ENCODE data around the gene ACTA1. TPM values are rescaled to one million over a fixed set of nuclear protein-coding genes. Genes with fewer than 3 reads are reported as not detected.

The ACTA1 gene

GRCh38 chr1:229384822-229385221 is 49.1 kb downstream of the ACTA1 start:
- peaks cover 0 to 25% (median 0%) of the 10 kb centered on the region in 3 experiments for H3K27me3 ChIP-seq (ENCODE audit: control insufficient read depth in 3 of 3, insufficient read depth in 3 of 3, low read depth in 1 of 3, low read length in 3 of 3)
- H3K18ac ChIP-seq (ENCODE audit: low read length) = no peak overlapping the region
- no peaks in the 10 kb centered on the region for H3K9me3 ChIP-seq (replicated peaks in 1 of 2; ENCODE audit: control insufficient read depth in 2 of 2, insufficient read depth in 1 of 2, low read depth in 1 of 2, low read length in 2 of 2)
- H2BK120ac ChIP-seq (ENCODE audit: low read depth, low read length) = no peak overlapping the region
- H3K36me3 ChIP-seq (replicated peaks in 1 of 2; ENCODE audit: control insufficient read depth in 2 of 2, insufficient read depth in 2 of 2, low read length in 2 of 2) = no peaks in the 10 kb centered on the region
- H2AK5ac ChIP-seq (ENCODE audit: low read depth, low read length) = no peak overlapping the region
- no peak overlapping the region for H2BK12ac ChIP-seq (ENCODE audit: low read length)
- no peak overlapping the region for H3K9ac ChIP-seq (ENCODE audit: low read depth, low read length, poor library complexity)
- H3K4me2 ChIP-seq (ENCODE audit: insufficient read depth, low read length, poor library complexity, severe bottlenecking) = no peak overlapping the region
- no peak overlapping the region for H3K4ac ChIP-seq (ENCODE audit: low read length)
- no peak overlapping the region for H3K14ac ChIP-seq (ENCODE audit: low read length)
- no peak overlapping the region for H3K23ac ChIP-seq (ENCODE audit: low read depth, low read length, poor library complexity)
- H3K4me3 ChIP-seq (ENCODE audit: low read length in 2 of 2) = no peak overlapping the region
- no peak overlapping the region for H4K91ac ChIP-seq (ENCODE audit: low read depth, low read length, poor library complexity)
- H4K8ac ChIP-seq (ENCODE audit: low read depth, low read length) = no peak overlapping the region
- H3K4me1 ChIP-seq (ENCODE audit: control insufficient read depth in 2 of 2, insufficient read depth in 1 of 2, low read depth in 1 of 2, low read length in 2 of 2) = peaks cover 0 to 6% of the 10 kb centered on the region in 2 donors
- no CpG with 5 or more reads among the region's 7 CpGs for WGBS, 2 donors (ENCODE audit: extremely low coverage in 2 of 2, insufficient read length in 2 of 2, insufficient replicate concordance in 1 of 2)
- DNase-seq (ENCODE audit: low spot score) = no peak
- no peak overlapping the region for H2BK15ac ChIP-seq (ENCODE audit: low read length)
- H2AFZ ChIP-seq (ENCODE audit: low read length) = no peak overlapping the region
- H3K27ac ChIP-seq (replicated peaks; ENCODE audit: low read length) = no peak overlapping the region
- no peak overlapping the region for H2BK5ac ChIP-seq (ENCODE audit: low read length)
- no peaks in the 10 kb centered on the region for H3K79me1 ChIP-seq (ENCODE audit: low read depth, low read length)

- Histone ChIP-seq H2AFZ (ENCODE audit: low read length) (no peak overlapping the region), H3K18ac (ENCODE audit: low read length) (no peak overlapping the region), H2BK5ac (ENCODE audit: low read length) (no peak overlapping the region), H4K8ac (ENCODE audit: low read depth, low read length) (no peak overlapping the region), H3K27me3 (ENCODE audit: control insufficient read depth in 3 of 3, insufficient read depth in 3 of 3, low read depth in 1 of 3, low read length in 3 of 3) (peaks cover 0 to 23% (median 0%) of the 10 kb centered on the region in 3 experiments), H3K79me1 (ENCODE audit: low read depth, low read length) (no peaks in the 10 kb centered on the region), H3K4me1 (ENCODE audit: control insufficient read depth in 2 of 2, insufficient read depth in 1 of 2, low read depth in 1 of 2, low read length in 2 of 2) (peaks cover 0 to 9% of the 10 kb centered on the region in 2 donors), H3K9ac (ENCODE audit: low read depth, low read length, poor library complexity) (no peak overlapping the region), H3K4ac (ENCODE audit: low read length) (no peak overlapping the region), H3K14ac (ENCODE audit: low read length) (no peak overlapping the region), H3K36me3 (replicated peaks in 1 of 2; ENCODE audit: control insufficient read depth in 2 of 2, insufficient read depth in 2 of 2, low read length in 2 of 2) (no peaks in the 10 kb centered on the region), H2BK120ac (ENCODE audit: low read depth, low read length) (no peak overlapping the region), H3K27ac (replicated peaks; ENCODE audit: low read length) (no peak overlapping the region), H2BK15ac (ENCODE audit: low read length) (no peak overlapping the region), H2BK12ac (ENCODE audit: low read length) (no peak overlapping the region), H3K4me2 (ENCODE audit: insufficient read depth, low read length, poor library complexity, severe bottlenecking) (no peak overlapping the region), H3K23ac (ENCODE audit: low read depth, low read length, poor library complexity) (no peak overlapping the region), H3K4me3 (ENCODE audit: low read length in 2 of 2) (no peak overlapping the region), H3K9me3 (replicated peaks in 1 of 2; ENCODE audit: control insufficient read depth in 2 of 2, insufficient read depth in 1 of 2, low read depth in 1 of 2, low read length in 2 of 2) (no peaks in the 10 kb centered on the region), H2AK5ac (ENCODE audit: low read depth, low read length) (no peak overlapping the region), H4K91ac (ENCODE audit: low read depth, low read length, poor library complexity) (no peak overlapping the region)
- no peak for DNase-seq (ENCODE audit: low spot score)
- no CpG with 5 or more reads among the region's 5 CpGs for WGBS, 2 donors (ENCODE audit: extremely low coverage in 2 of 2, insufficient read length in 2 of 2, insufficient replicate concordance in 1 of 2)
Measured at GRCh38 chr1:229383961-229384360, 49.9 kb downstream of the ACTA1 start.

DNA sequence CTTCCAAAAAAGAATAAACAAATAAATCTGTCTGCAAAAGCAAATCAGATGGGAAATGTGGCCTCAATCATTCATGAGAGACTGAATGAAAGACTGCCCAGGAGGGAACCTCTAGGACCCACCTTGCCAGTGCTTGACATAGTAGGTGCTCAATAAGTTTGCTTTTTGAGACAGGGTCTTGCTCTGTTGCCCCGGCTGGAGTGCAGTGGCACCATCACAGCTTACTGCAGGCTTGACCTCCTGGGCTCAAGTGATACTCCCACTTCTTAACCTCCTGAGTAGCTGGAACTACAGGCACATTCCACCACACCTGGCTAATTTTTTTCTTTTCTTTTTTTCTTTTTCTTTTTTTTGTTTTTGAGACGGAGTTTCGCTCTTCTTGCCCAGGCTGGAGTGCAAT is 50.7 kb downstream of the ACTA1 start:
- no peak overlapping the region for H3K18ac ChIP-seq (ENCODE audit: low read length)
- no peak overlapping the region for H2AFZ ChIP-seq (ENCODE audit: low read length)
- H3K27me3 ChIP-seq (ENCODE audit: control insufficient read depth in 3 of 3, insufficient read depth in 3 of 3, low read depth in 1 of 3, low read length in 3 of 3) = peaks cover 0 to 23% (median 0%) of the 10 kb centered on the region in 3 experiments
- no peak overlapping the region for H3K23ac ChIP-seq (ENCODE audit: low read depth, low read length, poor library complexity)
- H2BK5ac ChIP-seq (ENCODE audit: low read length) = no peak overlapping the region
- H2BK15ac ChIP-seq (ENCODE audit: low read length) = no peak overlapping the region
- peaks cover 0 to 9% of the 10 kb centered on the region in 2 donors for H3K4me1 ChIP-seq (ENCODE audit: control insufficient read depth in 2 of 2, insufficient read depth in 1 of 2, low read depth in 1 of 2, low read length in 2 of 2)
- no peak overlapping the region for H3K4me3 ChIP-seq (ENCODE audit: low read length in 2 of 2)
- H3K9ac ChIP-seq (ENCODE audit: low read depth, low read length, poor library complexity) = no peak overlapping the region
- H3K4ac ChIP-seq (ENCODE audit: low read length) = no peak overlapping the region
- H4K8ac ChIP-seq (ENCODE audit: low read depth, low read length) = no peak overlapping the region
- H3K27ac ChIP-seq (replicated peaks; ENCODE audit: low read length) = no peak overlapping the region
- H3K4me2 ChIP-seq (ENCODE audit: insufficient read depth, low read length, poor library complexity, severe bottlenecking) = no peak overlapping the region
- no peaks in the 10 kb centered on the region for H3K36me3 ChIP-seq (replicated peaks in 1 of 2; ENCODE audit: control insufficient read depth in 2 of 2, insufficient read depth in 2 of 2, low read length in 2 of 2)
- no peaks in the 10 kb centered on the region for H3K79me1 ChIP-seq (ENCODE audit: low read depth, low read length)
- no peak overlapping the region for H3K14ac ChIP-seq (ENCODE audit: low read length)
- H2AK5ac ChIP-seq (ENCODE audit: low read depth, low read length) = no peak overlapping the region
- WGBS, 2 donors (ENCODE audit: extremely low coverage in 2 of 2, insufficient read length in 2 of 2, insufficient replicate concordance in 1 of 2) = no CpG with 5 or more reads among the region's 3 CpGs
- no peaks in the 10 kb centered on the region for H3K9me3 ChIP-seq (replicated peaks in 1 of 2; ENCODE audit: control insufficient read depth in 2 of 2, insufficient read depth in 1 of 2, low read depth in 1 of 2, low read length in 2 of 2)
- H4K91ac ChIP-seq (ENCODE audit: low read depth, low read length, poor library complexity) = no peak overlapping the region
- H2BK12ac ChIP-seq (ENCODE audit: low read length) = no peak overlapping the region
- DNase-seq (ENCODE audit: low spot score) = no peak
- H2BK120ac ChIP-seq (ENCODE audit: low read depth, low read length) = no peak overlapping the region

Small RNA genes lying within 50 kb of the gene (small RNA-seq; reads per million reads assigned to genes)
- gene RN7SKP276 (ENCODE audit: insufficient read depth) = not detected
- gene RNU6-180P (ENCODE audit: insufficient read depth) = 7.5 reads per million, percentile 42 among the genes with 10 or more reads in this experiment
